Measurements from ENCODE around the gene ZMIZ1. TPM values are rescaled to one million over a fixed set of nuclear protein-coding genes. Genes with fewer than 3 reads are reported as not detected.

Gene ZMIZ1
- total RNA-seq, 2 donors from 2014 or later: 27.2 to 42.2 TPM

- ATAC-seq: no peak
- Histone ChIP-seq H3K4me1 (peaks cover 74% of the 10 kb centered on the region), H3K4me3 (no peak overlapping the region), H3K27ac (peak overlapping the region in 3 of 4 donors; percentile 8 to 83 (median 30)), H3K27me3 (no peaks in the 10 kb centered on the region), H3K36me3 (replicated peaks in 1 of 2; ENCODE audit: insufficient read depth in 1 of 2, low read depth in 2 of 2) (no peaks in the 10 kb centered on the region), H3K9me3 (no peaks in the 10 kb centered on the region)
- no peak for TF ChIP-seq CTCF (IDR thresholded peaks at IDR 0.05)
- TF ChIP-seq POLR2A (IDR thresholded peaks at IDR 0.05): no peak
- intact Hi-C loops (cut with DNase I): no loop called here
- WGBS, 2 donors: 89 to 91% methylated on average over 5 to 7 of the region's 7 CpGs
- no peak for DNase-seq
These were observed 110.6 kb downstream of the ZMIZ1 start for GRCh38 chr10:79179164-79179956.

GRCh38 chr10:79179957-79180309, 111.2 kb downstream of the ZMIZ1 start:
- Histone ChIP-seq H3K4me1 (peaks cover 79% of the 10 kb centered on the region), H3K4me3 (no peak overlapping the region), H3K9me3 (no peaks in the 10 kb centered on the region), H3K27me3 (no peaks in the 10 kb centered on the region), H3K27ac (peak overlapping the region in 3 of 4 donors; percentile 8 to 83 (median 30)), H3K36me3 (replicated peaks in 1 of 2; ENCODE audit: insufficient read depth in 1 of 2, low read depth in 2 of 2) (no peaks in the 10 kb centered on the region)
- DNase-seq (no peak), ATAC-seq (no peak)
- 74 to 82% methylated on average over 6 to 7 of the region's 7 CpGs for WGBS, 2 donors
- TF ChIP-seq CTCF (IDR thresholded peaks at IDR 0.05): no peak
- no peak for TF ChIP-seq POLR2A (IDR thresholded peaks at IDR 0.05)
- intact Hi-C loops (cut with DNase I): loop anchor here (10.0 kb wide), 1 partner anchor 105 kb away; no protein-coding TSS in a partner anchor

- 78 to 91% methylated on average over 10 to 14 of the region's 14 CpGs for WGBS, 2 donors
- Histone ChIP-seq H3K9me3 (no peaks in the 10 kb centered on the region), H3K4me3 (no peak overlapping the region), H3K27ac (peak overlapping the region in 3 of 4 donors; percentile 77 to 83 (median 83)), H3K36me3 (replicated peaks in 1 of 2; ENCODE audit: insufficient read depth in 1 of 2, low read depth in 2 of 2) (no peaks in the 10 kb centered on the region), H3K27me3 (no peaks in the 10 kb centered on the region), H3K4me1 (peaks cover 85% of the 10 kb centered on the region)
- DNase-seq (no peak), ATAC-seq (no peak)
- no peak for TF ChIP-seq CTCF (IDR thresholded peaks at IDR 0.05)
- TF ChIP-seq POLR2A (IDR thresholded peaks at IDR 0.05): no peak
- intact Hi-C loops (cut with DNase I): loop anchor here (10.0 kb wide), 1 partner anchor 106 kb away; no protein-coding TSS in a partner anchor
These were observed 111.9 kb downstream of the ZMIZ1 start for GRCh38 chr10:79180414-79181221.

GRCh38 chr10:79181227-79181626, 112.5 kb downstream of the ZMIZ1 start:
- Histone ChIP-seq H3K27me3 (no peaks in the 10 kb centered on the region), H3K9me3 (no peaks in the 10 kb centered on the region), H3K36me3 (replicated peaks in 1 of 2; ENCODE audit: insufficient read depth in 1 of 2, low read depth in 2 of 2) (no peaks in the 10 kb centered on the region), H3K4me1 (peaks cover 85% of the 10 kb centered on the region), H3K4me3 (no peak overlapping the region), H3K27ac (peak overlapping the region in 3 of 4 donors; percentile 77 to 83 (median 83))
- no peak for TF ChIP-seq POLR2A (IDR thresholded peaks at IDR 0.05)
- no peak for TF ChIP-seq CTCF (IDR thresholded peaks at IDR 0.05)
- ATAC-seq (no peak), DNase-seq (no peak)
- intact Hi-C loops (cut with DNase I): loop anchor here (10.0 kb wide), 1 partner anchor 106 kb away; no protein-coding TSS in a partner anchor
- 67 to 94% methylated on average over 3 to 8 of the region's 8 CpGs for WGBS, 2 donors

Data from body of pancreas (tissue), 4 donors.